Measurements from ENCODE around the gene NDUFA9. TPM values are rescaled to one million over a fixed set of nuclear protein-coding genes. Genes with fewer than 3 reads are reported as not detected.

NDUFA9 gene
- total RNA-seq, 1 experiment from 2014 or later, result 74.0 TPM

- intact Hi-C loops (cut with micrococcal nuclease; ENCODE audit: unreplicated experiment), result no loop called here
- ChIA-PET POLR2A (no interaction called here), CTCF (no interaction called here)
- DNase-seq (ENCODE audit: low read depth, low spot score), result no peak
- Histone ChIP-seq H3K27ac (ENCODE audit: low read length) (no peak overlapping the region), H3K9me3 (ENCODE audit: control insufficient read depth, insufficient read depth, low read depth, low read length) (no peaks in the 10 kb centered on the region), H3K36me3 (ENCODE audit: control insufficient read depth, insufficient read depth, low read length) (no peaks in the 10 kb centered on the region), H3K27me3 (ENCODE audit: control insufficient read depth, insufficient read depth, low read length) (peaks cover 9% of the 10 kb centered on the region), H3K4me1 (ENCODE audit: control insufficient read depth, insufficient read depth, low read length) (no peaks in the 10 kb centered on the region), H3K4me3 (ENCODE audit: low read depth in 2 of 2, low read length in 2 of 2) (no peak overlapping the region)
- no peak for ATAC-seq
- no peak for TF ChIP-seq SIN3A (IDR thresholded peaks at IDR 0.05; ENCODE audit: borderline replicate concordance, insufficient read depth, low read depth, low read length)
- no peak for TF ChIP-seq CTCF (IDR thresholded peaks at IDR 0.05)
- no peak for TF ChIP-seq POLR2AphosphoS5 (IDR thresholded peaks at IDR 0.05; ENCODE audit: low read depth, low read length)
- TF ChIP-seq TCF7L2 (IDR thresholded peaks at IDR 0.05; ENCODE audit: low read depth, low read length), result no peak
- TF ChIP-seq, protein P1, sequence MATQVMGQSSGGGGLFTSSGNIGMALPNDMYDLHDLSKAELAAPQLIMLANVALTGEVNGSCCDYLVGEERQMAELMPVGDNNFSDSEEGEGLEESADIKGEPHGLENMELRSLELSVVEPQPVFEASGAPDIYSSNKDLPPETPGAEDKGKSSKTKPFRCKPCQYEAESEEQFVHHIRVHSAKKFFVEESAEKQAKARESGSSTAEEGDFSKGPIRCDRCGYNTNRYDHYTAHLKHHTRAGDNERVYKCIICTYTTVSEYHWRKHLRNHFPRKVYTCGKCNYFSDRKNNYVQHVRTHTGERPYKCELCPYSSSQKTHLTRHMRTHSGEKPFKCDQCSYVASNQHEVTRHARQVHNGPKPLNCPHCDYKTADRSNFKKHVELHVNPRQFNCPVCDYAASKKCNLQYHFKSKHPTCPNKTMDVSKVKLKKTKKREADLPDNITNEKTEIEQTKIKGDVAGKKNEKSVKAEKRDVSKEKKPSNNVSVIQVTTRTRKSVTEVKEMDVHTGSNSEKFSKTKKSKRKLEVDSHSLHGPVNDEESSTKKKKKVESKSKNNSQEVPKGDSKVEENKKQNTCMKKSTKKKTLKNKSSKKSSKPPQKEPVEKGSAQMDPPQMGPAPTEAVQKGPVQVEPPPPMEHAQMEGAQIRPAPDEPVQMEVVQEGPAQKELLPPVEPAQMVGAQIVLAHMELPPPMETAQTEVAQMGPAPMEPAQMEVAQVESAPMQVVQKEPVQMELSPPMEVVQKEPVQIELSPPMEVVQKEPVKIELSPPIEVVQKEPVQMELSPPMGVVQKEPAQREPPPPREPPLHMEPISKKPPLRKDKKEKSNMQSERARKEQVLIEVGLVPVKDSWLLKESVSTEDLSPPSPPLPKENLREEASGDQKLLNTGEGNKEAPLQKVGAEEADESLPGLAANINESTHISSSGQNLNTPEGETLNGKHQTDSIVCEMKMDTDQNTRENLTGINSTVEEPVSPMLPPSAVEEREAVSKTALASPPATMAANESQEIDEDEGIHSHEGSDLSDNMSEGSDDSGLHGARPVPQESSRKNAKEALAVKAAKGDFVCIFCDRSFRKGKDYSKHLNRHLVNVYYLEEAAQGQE (IDR thresholded peaks at IDR 0.05; ENCODE audit: insufficient read depth in 1 of 2, low read depth in 2 of 2, low read length in 1 of 2), result no peak
- BruUV-seq (replicated peaks), result no TSS peak
- in situ Hi-C loops (cut with HindIII; ENCODE audit: low pct_unique_long_range_greater_than_20kb, low sequenced_read_pairs), result no loop called here
These were observed 18.7 kb upstream of the NDUFA9 start for GRCh38 chr12:4630262-4630661.

DNA sequence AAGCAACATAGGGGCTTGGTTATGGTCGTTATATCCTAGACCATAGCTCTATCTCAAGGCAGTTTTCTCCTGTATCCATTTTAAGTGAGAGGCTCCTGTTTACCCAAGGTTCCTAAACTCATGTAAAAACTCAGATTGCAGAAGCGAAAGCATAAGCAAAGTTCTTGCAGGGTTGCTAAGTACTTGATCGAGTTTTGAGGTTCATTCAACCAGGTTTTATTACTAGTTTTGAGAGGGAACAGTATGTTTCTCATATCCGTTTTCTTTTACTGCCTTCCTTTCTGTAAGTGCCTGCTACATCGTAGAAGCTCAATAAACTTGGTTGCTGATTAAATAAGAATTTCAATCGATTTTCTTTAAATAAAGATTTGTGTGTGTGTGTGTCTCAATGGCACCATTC lies 5.2 kb upstream of the NDUFA9 start:
- DNase-seq (ENCODE audit: low read depth, low spot score), result no peak
- Histone ChIP-seq H3K4me3 (ENCODE audit: low read depth in 2 of 2, low read length in 2 of 2) (no peak overlapping the region), H3K27me3 (ENCODE audit: control insufficient read depth, insufficient read depth, low read length) (no peaks in the 10 kb centered on the region; the same call in 1 of the 2 replicates), H3K36me3 (ENCODE audit: control insufficient read depth, insufficient read depth, low read length) (no peaks in the 10 kb centered on the region; the same call in 1 of the 2 replicates), H3K9me3 (ENCODE audit: control insufficient read depth, insufficient read depth, low read depth, low read length) (no peaks in the 10 kb centered on the region), H3K4me1 (ENCODE audit: control insufficient read depth, insufficient read depth, low read length) (no peaks in the 10 kb centered on the region; the same call in 1 of the 2 replicates), H3K27ac (ENCODE audit: low read length) (no peak overlapping the region)
- intact Hi-C loops (cut with micrococcal nuclease; ENCODE audit: unreplicated experiment), result no loop called here
- BruUV-seq (replicated peaks), result no TSS peak
- in situ Hi-C loops (cut with HindIII; ENCODE audit: low pct_unique_long_range_greater_than_20kb, low sequenced_read_pairs), result no loop called here
- CTCF ChIA-PET, result no interaction called here
- TF ChIP-seq SIN3A (IDR thresholded peaks at IDR 0.05; ENCODE audit: borderline replicate concordance, insufficient read depth, low read depth, low read length), result no peak
- TF ChIP-seq TCF7L2 (IDR thresholded peaks at IDR 0.05; ENCODE audit: low read depth, low read length), result no peak
- no peak for TF ChIP-seq POLR2AphosphoS5 (IDR thresholded peaks at IDR 0.05; ENCODE audit: low read depth, low read length)
- TF ChIP-seq CTCF (IDR thresholded peaks at IDR 0.05), result no peak
- TF ChIP-seq, protein P1 (IDR thresholded peaks at IDR 0.05; ENCODE audit: insufficient read depth in 1 of 2, low read depth in 2 of 2, low read length in 1 of 2), result no peak
- POLR2A ChIA-PET, result no interaction called here
- no peak for ATAC-seq

Measured in Panc1 (cell line).